Lower lobe of right lung (tissue), 2 donors: ENCODE results near the gene ROCK1. TPM values are rescaled to one million over a fixed set of nuclear protein-coding genes. Genes with fewer than 3 reads are reported as not detected.

Experiments used
- ATAC-seq, 2 donors: fragments of 200-7000 bp; cut with Tn5 transposase; one replicate each; pipeline ENCODE4 v1.9.1; 2020 to 2022; ENCODE audit warnings: mild to moderate bottlenecking in 2 of 2, moderate library complexity in 2 of 2
- DNase-seq: peaks from one replicate; pipeline ENCODE4 v3.0.0-alpha.2; 2020
- H3K27ac ChIP-seq: fragments of 200-600 bp; one replicate; pipeline ENCODE4 v1.8.0; 2022
- H3K27me3 ChIP-seq: fragments of 200-600 bp; one replicate; pipeline ENCODE4 v1.8.0; 2022; ENCODE audit warnings: low read depth
- H3K36me3 ChIP-seq: fragments of 200-600 bp; one replicate; pipeline ENCODE4 v1.8.0; 2022; ENCODE audit warnings: mild to moderate bottlenecking
- H3K4me1 ChIP-seq: fragments of 200-600 bp; one replicate; pipeline ENCODE4 v1.8.0; 2022
- H3K4me3 ChIP-seq: fragments of 200-600 bp; one replicate; pipeline ENCODE4 v1.8.0; 2022; ENCODE audit warnings: mild to moderate bottlenecking
- H3K9me3 ChIP-seq: fragments of 200-600 bp; one replicate; pipeline ENCODE4 v1.8.0; 2022
- CTCF ChIP-seq: fragments of 200-600 bp; IDR thresholded peaks from one replicate; pipeline ENCODE4 v1.8.0; 2022; ENCODE audit warnings: antibody characterized with exemption, mild to moderate bottlenecking
- intact Hi-C: fragments of 100-400 bp; cut with DNase I; formaldehyde crosslinking; loops from one replicate; pipeline ENCODE4 v1.11.0; 2022
- total RNA-seq: library from RNA; stranded (reverse); fragmentation: NEBNext Ultra II Directional; extraction: Animal tissue kit (Norgen Biotek cat#: 25700); gene quantifications from one replicate; pipeline ENCODE4 v1.2.1, GENCODE V29; 2021
- donor health status: DM: no; HTN: yes; CAD: no; lungs with severe emphysema.

The ROCK1 gene
- total RNA-seq, 1 donor from 2014 or later, result 67.0 TPM

DNA sequence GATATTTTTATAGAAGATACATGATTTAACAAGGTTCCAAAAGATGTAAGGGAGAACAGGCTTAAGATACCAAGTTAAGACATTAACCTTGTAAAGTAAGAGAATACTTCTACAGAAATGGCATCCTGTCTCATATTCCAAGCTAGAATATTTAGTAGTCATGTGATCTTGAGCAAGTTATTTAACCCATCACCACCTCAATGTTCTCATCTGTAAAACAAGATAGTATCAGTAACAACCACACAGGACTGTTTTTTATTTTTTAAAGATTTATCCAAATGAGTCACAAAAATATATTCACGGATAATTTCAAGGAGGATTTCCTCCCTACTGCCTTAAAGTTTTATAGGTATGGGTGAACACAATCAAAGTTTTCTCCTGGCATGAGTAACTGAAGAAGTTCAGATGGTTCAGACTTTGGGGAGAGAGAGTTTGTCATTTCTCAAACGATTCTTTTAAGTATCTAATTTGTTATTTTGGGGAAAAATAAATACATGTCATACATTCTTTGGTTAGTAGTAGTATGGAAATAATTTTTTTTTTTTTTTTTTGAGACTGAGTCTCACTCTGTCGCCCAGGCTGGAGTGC, 25.9 kb downstream of the ROCK1 start:
- no peaks in the 10 kb centered on the region for H3K27me3 ChIP-seq
- no peaks in the 10 kb centered on the region for H3K4me1 ChIP-seq
- DNase-seq (no peak), ATAC-seq (no peak)
- H3K27ac ChIP-seq, result no peak overlapping the region
- no peak overlapping the region for H3K4me3 ChIP-seq
- no peak for TF ChIP-seq CTCF
- no peaks in the 10 kb centered on the region for H3K9me3 ChIP-seq
- intact Hi-C loops, result no loop called here
- no peaks in the 10 kb centered on the region for H3K36me3 ChIP-seq

DNA sequence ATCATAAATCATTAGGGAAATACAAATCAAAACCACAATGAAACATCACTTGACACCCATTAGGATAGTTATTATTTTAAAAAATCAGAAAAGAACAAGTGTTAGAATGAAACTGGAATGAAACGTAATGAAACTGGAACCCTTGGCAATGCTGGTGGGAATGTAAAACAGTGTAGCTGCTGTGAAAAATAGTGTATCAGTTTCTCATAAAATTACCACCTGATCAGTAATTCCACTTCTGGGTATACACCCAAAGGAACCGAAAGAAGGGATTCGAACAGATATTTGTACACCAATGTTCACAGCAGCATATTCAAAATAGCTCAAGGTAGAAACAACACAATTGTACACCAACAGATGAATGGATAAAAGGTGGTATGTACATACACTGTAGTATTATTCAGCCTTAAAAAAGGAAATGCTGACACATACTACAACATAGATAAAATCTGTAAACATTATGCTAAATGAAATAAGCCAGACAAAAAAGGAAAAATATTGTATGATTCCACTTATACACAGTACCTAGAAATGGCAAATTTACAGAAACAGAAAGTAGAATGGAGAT, 27.0 kb downstream of the ROCK1 start:
- intact Hi-C loops, result no loop called here
- Histone ChIP-seq H3K4me3 (no peak overlapping the region), H3K27me3 (no peaks in the 10 kb centered on the region)

DNA sequence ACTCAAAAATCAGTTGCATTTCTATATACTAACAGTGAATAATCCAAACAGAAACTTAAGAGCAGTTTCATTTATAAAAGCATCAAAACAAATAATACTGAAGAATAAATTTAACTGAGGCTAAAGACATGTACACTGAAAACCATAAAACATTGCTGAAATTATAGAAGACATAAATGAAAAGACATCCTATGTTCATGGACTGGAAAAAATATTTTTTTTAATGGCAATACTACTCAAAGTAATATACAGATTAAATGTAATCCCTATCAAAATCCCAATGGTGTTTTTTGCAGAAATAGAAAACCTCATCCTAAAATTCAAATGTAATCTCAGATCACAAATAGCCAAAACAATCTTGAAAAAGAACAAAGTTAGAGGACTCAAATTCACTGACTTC, 28.6 kb downstream of the ROCK1 start:
- H3K4me3 ChIP-seq, result no peak overlapping the region
- no peak overlapping the region for H3K27ac ChIP-seq
- no peaks in the 10 kb centered on the region for H3K9me3 ChIP-seq
- peaks cover 18% of the 10 kb centered on the region for H3K4me1 ChIP-seq
- intact Hi-C loops, result no loop called here
- H3K36me3 ChIP-seq, result no peaks in the 10 kb centered on the region
- TF ChIP-seq CTCF, result no peak
- H3K27me3 ChIP-seq, result no peaks in the 10 kb centered on the region
- no peak for DNase-seq
- ATAC-seq, result no peak

More for the DNA sequence above, 27.0 kb downstream of the ROCK1 start:
- ATAC-seq (no peak), DNase-seq (no peak)
- peaks cover 4% of the 10 kb centered on the region for H3K4me1 ChIP-seq
- H3K27ac ChIP-seq, result no peak overlapping the region
- TF ChIP-seq CTCF, result no peak
- H3K36me3 ChIP-seq, result no peaks in the 10 kb centered on the region
- no peaks in the 10 kb centered on the region for H3K9me3 ChIP-seq

DNA sequence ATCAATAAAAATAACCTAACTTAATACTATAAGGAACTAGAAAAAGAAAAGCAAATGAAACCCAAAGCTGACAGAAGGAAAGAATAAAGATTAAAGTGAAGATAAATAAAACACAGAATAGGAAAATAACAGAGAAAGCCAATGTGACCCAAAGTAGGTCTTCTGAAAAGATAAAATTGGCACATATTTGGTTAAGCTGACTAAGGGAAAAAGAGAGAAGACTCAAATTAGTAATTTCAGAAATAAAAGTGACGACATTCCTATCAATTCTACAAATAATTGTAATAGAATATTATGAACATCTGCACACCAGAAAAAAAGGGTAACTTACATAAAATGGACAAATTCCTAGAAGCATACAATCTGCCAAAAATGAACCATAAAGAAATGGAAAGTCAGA, 30.2 kb downstream of the ROCK1 start:
- Histone ChIP-seq H3K27ac (no peak overlapping the region), H3K4me3 (no peak overlapping the region), H3K9me3 (no peaks in the 10 kb centered on the region), H3K27me3 (no peaks in the 10 kb centered on the region), H3K36me3 (no peaks in the 10 kb centered on the region), H3K4me1 (peaks cover 27% of the 10 kb centered on the region)
- no peak for ATAC-seq
- no peak for DNase-seq
- intact Hi-C loops, result no loop called here
- TF ChIP-seq CTCF, result no peak

GRCh38 chr18:21080576-21080975, 31.0 kb downstream of the ROCK1 start:
- peaks cover 33% of the 10 kb centered on the region for H3K4me1 ChIP-seq
- intact Hi-C loops, result no loop called here
- H3K4me3 ChIP-seq, result no peak overlapping the region
- no peak for DNase-seq
- H3K27me3 ChIP-seq, result no peaks in the 10 kb centered on the region
- no peaks in the 10 kb centered on the region for H3K9me3 ChIP-seq
- H3K36me3 ChIP-seq, result no peaks in the 10 kb centered on the region
- no peak for TF ChIP-seq CTCF
- H3K27ac ChIP-seq, result no peak overlapping the region
- no peak for ATAC-seq
